ENCODE measurements around the gene MADCAM1. TPM values are rescaled to one million over a fixed set of nuclear protein-coding genes. Genes with fewer than 3 reads are reported as not detected.

MADCAM1 gene
- total RNA-seq, 1 donor from 2014 or later, result 2.7 TPM

- DNase-seq (ENCODE audit: extremely low spot score, unreplicated experiment), result no peak
These were observed 23.2 kb downstream of the MADCAM1 start for GRCh38 chr19:519449-519865.

GRCh38 chr19:522726-523125 is 26.4 kb downstream of the MADCAM1 start:
- Mint-ChIP-seq H3K9me3 (no peaks in the 10 kb centered on the region), H3K4me1 (ENCODE audit: unreplicated experiment) (peaks cover 5% of the 10 kb centered on the region), H3K4me3 (no peak overlapping the region), H3K27me3 (peaks cover 3% of the 10 kb centered on the region), H3K27ac (no peak overlapping the region), H3K36me3 (peaks cover 4% of the 10 kb centered on the region)
- DNase-seq (ENCODE audit: extremely low spot score, unreplicated experiment), result no peak
- TF ChIP-seq CTCF (conservative IDR thresholded peaks at IDR 0.05), result no peak

More at GRCh38 chr19:519449-519865, 23.2 kb downstream of the MADCAM1 start:
- Mint-ChIP-seq H3K4me3 (no peak overlapping the region), H3K36me3 (peaks cover 4% of the 10 kb centered on the region), H3K27me3 (peaks cover 3% of the 10 kb centered on the region), H3K27ac (no peak overlapping the region), H3K9me3 (no peaks in the 10 kb centered on the region), H3K4me1 (ENCODE audit: unreplicated experiment) (peaks cover 10% of the 10 kb centered on the region)
- TF ChIP-seq CTCF (conservative IDR thresholded peaks at IDR 0.05), result no peak

- H3K4me1 Mint-ChIP-seq (ENCODE audit: unreplicated experiment), result peaks cover 9% of the 10 kb centered on the region
- H3K27ac Mint-ChIP-seq, result no peak overlapping the region
- no peak for DNase-seq (ENCODE audit: extremely low spot score, unreplicated experiment)
- peaks cover 3% of the 10 kb centered on the region for H3K27me3 Mint-ChIP-seq
- no peaks in the 10 kb centered on the region for H3K9me3 Mint-ChIP-seq
- H3K36me3 Mint-ChIP-seq, result peaks cover 4% of the 10 kb centered on the region
- no peak overlapping the region for H3K4me3 Mint-ChIP-seq
- TF ChIP-seq CTCF (conservative IDR thresholded peaks at IDR 0.05), result no peak
These were observed 27.9 kb downstream of the MADCAM1 start for GRCh38 chr19:524062-524674.

GRCh38 chr19:525029-525428 is 28.7 kb downstream of the MADCAM1 start:
- no peak overlapping the region for H3K4me3 Mint-ChIP-seq
- DNase-seq (ENCODE audit: extremely low spot score, unreplicated experiment), result no peak
- peaks cover 4% of the 10 kb centered on the region for H3K36me3 Mint-ChIP-seq
- peak overlapping the region; percentile 74 for H3K27ac Mint-ChIP-seq
- peaks cover 3% of the 10 kb centered on the region for H3K27me3 Mint-ChIP-seq
- H3K4me1 Mint-ChIP-seq (ENCODE audit: unreplicated experiment), result peaks cover 9% of the 10 kb centered on the region
- H3K9me3 Mint-ChIP-seq, result no peaks in the 10 kb centered on the region
- TF ChIP-seq CTCF (conservative IDR thresholded peaks at IDR 0.05), result no peak

- Mint-ChIP-seq H3K27ac (peak overlapping the region; percentile 74), H3K36me3 (peaks cover 2% of the 10 kb centered on the region), H3K4me3 (no peak overlapping the region), H3K9me3 (no peaks in the 10 kb centered on the region), H3K4me1 (ENCODE audit: unreplicated experiment) (peaks cover 9% of the 10 kb centered on the region), H3K27me3 (peaks cover 3% of the 10 kb centered on the region)
- no peak for DNase-seq (ENCODE audit: extremely low spot score, unreplicated experiment)
- no peak for TF ChIP-seq CTCF (conservative IDR thresholded peaks at IDR 0.05)
These were observed 29.7 kb downstream of the MADCAM1 start for GRCh38 chr19:525857-526419.

All from type B pancreatic cell (in vitro differentiated cells).